ENCODE measurements around the gene NFASC. TPM values are rescaled to one million over a fixed set of nuclear protein-coding genes. Genes with fewer than 3 reads are reported as not detected.

Gene NFASC
- total and polyA plus RNA-seq, 9 of the 15 experiments (the other 6 are each of a cell fraction or from before 2014, with no cell fraction given): 0.03 to 0.16 (median 0.06) TPM; not detected in 6

- TF ChIP-seq, protein P1, sequence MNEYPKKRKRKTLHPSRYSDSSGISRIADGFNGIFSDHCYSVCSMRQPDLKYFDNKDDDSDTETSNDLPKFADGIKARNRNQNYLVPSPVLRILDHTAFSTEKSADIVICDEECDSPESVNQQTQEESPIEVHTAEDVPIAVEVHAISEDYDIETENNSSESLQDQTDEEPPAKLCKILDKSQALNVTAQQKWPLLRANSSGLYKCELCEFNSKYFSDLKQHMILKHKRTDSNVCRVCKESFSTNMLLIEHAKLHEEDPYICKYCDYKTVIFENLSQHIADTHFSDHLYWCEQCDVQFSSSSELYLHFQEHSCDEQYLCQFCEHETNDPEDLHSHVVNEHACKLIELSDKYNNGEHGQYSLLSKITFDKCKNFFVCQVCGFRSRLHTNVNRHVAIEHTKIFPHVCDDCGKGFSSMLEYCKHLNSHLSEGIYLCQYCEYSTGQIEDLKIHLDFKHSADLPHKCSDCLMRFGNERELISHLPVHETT (CRISPR knock-in tag; conservative IDR thresholded peaks at IDR 0.05 in 1 of 2, IDR thresholded peaks at IDR 0.05 in 1 of 2): no peak
- TF ChIP-seq DACH1 (IDR thresholded peaks at IDR 0.05; ENCODE audit: partially characterized antibody) (no peak), FOXP1 (CRISPR knock-in tag; IDR thresholded peaks at IDR 0.05) (0 out of 2 replicates have a peak, but pooled peaks have one; percentile 53), FOXJ2 (tag; IDR thresholded peaks at IDR 0.05) (no peak), MIER1 (IDR thresholded peaks at IDR 0.05; ENCODE audit: low read depth) (peak; percentile 95), BMI1 (IDR thresholded peaks at IDR 0.05; ENCODE audit: low read length) (no peak), ZNF24 (IDR thresholded peaks at IDR 0.05) (no peak), HMG20A (CRISPR knock-in tag; conservative IDR thresholded peaks at IDR 0.05) (no peak), SRSF9 (IDR thresholded peaks at IDR 0.05; ENCODE audit: borderline replicate concordance, low read depth, low read length) (no peak), CAMTA2 (CRISPR knock-in tag; conservative IDR thresholded peaks at IDR 0.05) (no peak), MGA (IDR thresholded peaks at IDR 0.05) (no peak), ZNF431 (CRISPR knock-in tag; IDR thresholded peaks at IDR 0.05) (no peak)
- TF ChIP-seq, protein P2, sequence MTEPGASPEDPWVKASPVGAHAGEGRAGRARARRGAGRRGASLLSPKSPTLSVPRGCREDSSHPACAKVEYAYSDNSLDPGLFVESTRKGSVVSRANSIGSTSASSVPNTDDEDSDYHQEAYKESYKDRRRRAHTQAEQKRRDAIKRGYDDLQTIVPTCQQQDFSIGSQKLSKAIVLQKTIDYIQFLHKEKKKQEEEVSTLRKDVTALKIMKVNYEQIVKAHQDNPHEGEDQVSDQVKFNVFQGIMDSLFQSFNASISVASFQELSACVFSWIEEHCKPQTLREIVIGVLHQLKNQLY (CRISPR knock-in tag; conservative IDR thresholded peaks at IDR 0.05): no peak
These were observed 33.1 kb upstream of the NFASC start (continued) for GRCh38 chr1:204837440-204838084.

All from K562 (cell line).